KMS-11 (cell line): Measurements from ENCODE around the gene SZT2.
"Not testable (repeated sequence)": the region's sequence is repeated elsewhere in the genome, so short reads cannot be mapped to it uniquely, and the experiment has no call there.

Experiments
- H2AFZ ChIP-seq: fragments of 200-600 bp; sonication (generic); 2 replicates; pipeline ENCODE4 v1.6.1; 2016; ENCODE audit warnings: antibody characterized with exemption, mixed run types, low read depth
- H3K27ac ChIP-seq: fragments of 200-600 bp; sonication (generic); 2 replicates; pipeline ENCODE4 v1.6.1; 2016; ENCODE audit warnings: mild to moderate bottlenecking, mixed run types
- H3K27me3 ChIP-seq: fragments of 200-600 bp; sonication (generic); 2 replicates; pipeline ENCODE4 v1.6.1; 2017; ENCODE audit warnings: mild to moderate bottlenecking, low read depth, mixed run types, moderate library complexity; ENCODE audit not compliant: insufficient read depth
- H3K36me3 ChIP-seq: fragments of 200-600 bp; sonication (generic); 2 replicates; pipeline ENCODE4 v1.6.1; 2017; ENCODE audit warnings: mild to moderate bottlenecking, mixed run types; ENCODE audit not compliant: insufficient read depth
- H3K4me1 ChIP-seq: fragments of 200-600 bp; sonication (generic); 2 replicates; pipeline ENCODE4 v1.6.1; 2016; ENCODE audit warnings: mild to moderate bottlenecking, low read depth, mixed run types; ENCODE audit not compliant: poor library complexity, severe bottlenecking
- H3K4me2 ChIP-seq: fragments of 200-600 bp; sonication (generic); 2 replicates; pipeline ENCODE4 v1.7.0; 2016; ENCODE audit warnings: mild to moderate bottlenecking, mixed run types
- H3K4me3 ChIP-seq: fragments of 200-600 bp; sonication (generic); IDR thresholded peaks from 2 replicates; pipeline ENCODE4 v1.6.1; 2017; ENCODE audit warnings: low read depth, low read length, mixed read lengths; ENCODE audit not compliant: insufficient read depth
- H3K79me2 ChIP-seq: fragments of 200-600 bp; sonication (generic); 2 replicates; pipeline ENCODE4 v1.6.1; 2016; ENCODE audit warnings: low read depth, mixed run types; ENCODE audit not compliant: insufficient read depth
- H3K9ac ChIP-seq: fragments of 200-600 bp; sonication (generic); 2 replicates; pipeline ENCODE4 v1.6.1; 2016; ENCODE audit warnings: mild to moderate bottlenecking, mixed run types
- H4K20me1 ChIP-seq: fragments of 200-600 bp; sonication (generic); 2 replicates; pipeline ENCODE4 v1.6.1; 2016; ENCODE audit warnings: mild to moderate bottlenecking, mixed run types; ENCODE audit not compliant: insufficient read depth
- TF ChIP-seq, protein P1 (sequence below): fragments of 200-600 bp; sonication (generic); conservative IDR thresholded peaks from 2 replicates; pipeline ENCODE4 v1.6.1; 2017; ENCODE audit warnings: low read depth, mild to moderate bottlenecking, antibody characterized with exemption, low read length, moderate library complexity, mixed read lengths

SZT2 gene

GRCh38 chr1:43410571-43410970, 20.9 kb downstream of the SZT2 start:
- Histone ChIP-seq H3K36me3 (no peaks in the 10 kb centered on the region), H3K4me2 (no peak overlapping the region)

DNA sequence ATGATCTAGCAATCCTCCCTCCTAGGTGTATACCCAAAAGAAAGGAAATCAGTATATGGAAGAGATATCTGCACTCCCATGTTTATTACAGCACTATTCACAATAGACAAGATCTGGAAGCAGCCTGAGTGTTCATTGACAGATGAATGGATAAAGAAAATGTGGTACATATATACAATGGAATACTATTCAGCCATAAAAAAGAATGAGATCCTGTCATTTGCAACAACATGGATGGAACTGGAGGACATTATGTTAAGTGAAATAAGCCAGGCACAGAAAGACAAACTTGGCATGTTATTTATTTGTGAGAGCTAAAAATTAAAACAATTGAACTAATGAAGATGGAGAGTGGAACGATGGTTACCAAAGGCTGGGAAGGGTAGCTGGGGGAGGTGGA, 23.7 kb downstream of the SZT2 start:
- not testable (repeated sequence) for H3K27me3 ChIP-seq

More at GRCh38 chr1:43410571-43410970, 20.9 kb downstream of the SZT2 start:
- Histone ChIP-seq H3K4me3 (no peak overlapping the region), H3K27me3 (no peaks in the 10 kb centered on the region), H3K79me2 (no peaks in the 10 kb centered on the region), H4K20me1 (no peaks in the 10 kb centered on the region), H3K27ac (no peak overlapping the region), H3K9ac (no peak overlapping the region), H2AFZ (no peak overlapping the region), H3K4me1 (no peaks in the 10 kb centered on the region)
- TF ChIP-seq, protein P1, sequence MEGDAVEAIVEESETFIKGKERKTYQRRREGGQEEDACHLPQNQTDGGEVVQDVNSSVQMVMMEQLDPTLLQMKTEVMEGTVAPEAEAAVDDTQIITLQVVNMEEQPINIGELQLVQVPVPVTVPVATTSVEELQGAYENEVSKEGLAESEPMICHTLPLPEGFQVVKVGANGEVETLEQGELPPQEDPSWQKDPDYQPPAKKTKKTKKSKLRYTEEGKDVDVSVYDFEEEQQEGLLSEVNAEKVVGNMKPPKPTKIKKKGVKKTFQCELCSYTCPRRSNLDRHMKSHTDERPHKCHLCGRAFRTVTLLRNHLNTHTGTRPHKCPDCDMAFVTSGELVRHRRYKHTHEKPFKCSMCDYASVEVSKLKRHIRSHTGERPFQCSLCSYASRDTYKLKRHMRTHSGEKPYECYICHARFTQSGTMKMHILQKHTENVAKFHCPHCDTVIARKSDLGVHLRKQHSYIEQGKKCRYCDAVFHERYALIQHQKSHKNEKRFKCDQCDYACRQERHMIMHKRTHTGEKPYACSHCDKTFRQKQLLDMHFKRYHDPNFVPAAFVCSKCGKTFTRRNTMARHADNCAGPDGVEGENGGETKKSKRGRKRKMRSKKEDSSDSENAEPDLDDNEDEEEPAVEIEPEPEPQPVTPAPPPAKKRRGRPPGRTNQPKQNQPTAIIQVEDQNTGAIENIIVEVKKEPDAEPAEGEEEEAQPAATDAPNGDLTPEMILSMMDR = no peak

GRCh38 chr1:43414634-43415223, 25.0 kb downstream of the SZT2 start:
- H3K36me3 ChIP-seq = no peaks in the 10 kb centered on the region
- H3K27ac ChIP-seq = no peak overlapping the region
- TF ChIP-seq, protein P1 = peak; percentile 72
- no peaks in the 10 kb centered on the region for H3K4me1 ChIP-seq
- no peak overlapping the region for H2AFZ ChIP-seq
- H3K4me3 ChIP-seq = no peak overlapping the region
- H3K9ac ChIP-seq = no peak overlapping the region
- H4K20me1 ChIP-seq = no peaks in the 10 kb centered on the region
- H3K79me2 ChIP-seq = no peaks in the 10 kb centered on the region
- no peak overlapping the region for H3K4me2 ChIP-seq
- H3K27me3 ChIP-seq = no peaks in the 10 kb centered on the region

More for the DNA sequence above, 23.7 kb downstream of the SZT2 start:
- not testable (repeated sequence) for H3K4me1 ChIP-seq, H3K79me2 ChIP-seq, H4K20me1 ChIP-seq, H3K9ac ChIP-seq, H3K4me2 ChIP-seq, H3K4me3 ChIP-seq, H3K36me3 ChIP-seq, H3K27ac ChIP-seq, H2AFZ ChIP-seq

DNA sequence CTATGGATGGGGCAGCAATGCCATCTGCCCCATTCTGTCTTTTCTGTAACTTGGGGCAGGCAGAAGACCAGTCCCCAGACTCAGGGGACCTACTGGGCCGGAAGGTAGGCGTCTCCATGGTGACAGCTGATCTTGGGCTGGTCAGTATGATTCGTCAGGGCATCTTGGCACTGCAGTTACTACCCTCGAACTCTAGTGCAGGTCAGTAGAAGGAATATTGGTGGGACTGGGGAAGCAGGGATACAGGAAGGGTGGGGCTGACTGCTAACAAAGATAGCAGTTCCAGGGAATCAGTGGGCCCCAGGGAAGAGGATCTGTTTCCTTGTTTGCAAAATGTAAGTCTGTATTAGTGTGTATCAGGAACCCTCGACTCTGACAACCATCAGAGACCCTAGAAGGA, 26.2 kb downstream of the SZT2 start:
- Histone ChIP-seq H3K4me3 (no peak overlapping the region), H2AFZ (no peak overlapping the region), H3K27ac (no peak overlapping the region), H4K20me1 (no peaks in the 10 kb centered on the region), H3K79me2 (no peaks in the 10 kb centered on the region), H3K4me2 (no peak overlapping the region), H3K36me3 (no peaks in the 10 kb centered on the region), H3K27me3 (no peaks in the 10 kb centered on the region), H3K4me1 (no peaks in the 10 kb centered on the region), H3K9ac (no peak overlapping the region)
- TF ChIP-seq, protein P1 = no peak

GRCh38 chr1:43418858-43419257, 29.2 kb downstream of the SZT2 start:
- Histone ChIP-seq H3K36me3 (no peaks in the 10 kb centered on the region), H2AFZ (no peak overlapping the region)
- TF ChIP-seq, protein P1 = no peak

More at GRCh38 chr1:43418858-43419257, 29.2 kb downstream of the SZT2 start:
- H3K27me3 ChIP-seq = no peaks in the 10 kb centered on the region
- H3K4me1 ChIP-seq = no peaks in the 10 kb centered on the region
- H3K4me2 ChIP-seq = no peak overlapping the region
- no peaks in the 10 kb centered on the region for H4K20me1 ChIP-seq
- no peak overlapping the region for H3K4me3 ChIP-seq
- no peaks in the 10 kb centered on the region for H3K79me2 ChIP-seq
- H3K9ac ChIP-seq = no peak overlapping the region
- H3K27ac ChIP-seq = no peak overlapping the region
